IPS-15b (cell line): ENCODE data around the gene LRRK1.
"Not testable (repeated sequence)": the region's sequence is repeated elsewhere in the genome, so short reads cannot be mapped to it uniquely, and the experiment has no call there.

Experiments used
- H3K27me3 ChIP-seq: one replicate; pipeline ENCODE4 v1.6.1; 2013; ENCODE audit warnings: low read length; ENCODE audit not compliant: control insufficient read depth, insufficient read depth
- H3K36me3 ChIP-seq: one replicate; pipeline ENCODE4 v1.6.1; 2013; ENCODE audit warnings: low read length; ENCODE audit not compliant: control insufficient read depth, insufficient read depth
- H3K4me1 ChIP-seq: one replicate; pipeline ENCODE4 v1.6.1; 2013; ENCODE audit warnings: mild to moderate bottlenecking, low read length; ENCODE audit not compliant: control insufficient read depth, insufficient read depth
- H3K4me3 ChIP-seq: one replicate; pipeline ENCODE4 v1.5.1; 2013; ENCODE audit warnings: low read depth, low read length
- H3K9ac ChIP-seq: one replicate; pipeline ENCODE4 v1.6.1; 2013; ENCODE audit warnings: low read depth, mild to moderate bottlenecking, low read length
- H3K9me3 ChIP-seq: one replicate; pipeline ENCODE4 v1.6.1; 2013; ENCODE audit warnings: mild to moderate bottlenecking, low read length; ENCODE audit not compliant: control insufficient read depth, insufficient read depth

The LRRK1 gene

DNA sequence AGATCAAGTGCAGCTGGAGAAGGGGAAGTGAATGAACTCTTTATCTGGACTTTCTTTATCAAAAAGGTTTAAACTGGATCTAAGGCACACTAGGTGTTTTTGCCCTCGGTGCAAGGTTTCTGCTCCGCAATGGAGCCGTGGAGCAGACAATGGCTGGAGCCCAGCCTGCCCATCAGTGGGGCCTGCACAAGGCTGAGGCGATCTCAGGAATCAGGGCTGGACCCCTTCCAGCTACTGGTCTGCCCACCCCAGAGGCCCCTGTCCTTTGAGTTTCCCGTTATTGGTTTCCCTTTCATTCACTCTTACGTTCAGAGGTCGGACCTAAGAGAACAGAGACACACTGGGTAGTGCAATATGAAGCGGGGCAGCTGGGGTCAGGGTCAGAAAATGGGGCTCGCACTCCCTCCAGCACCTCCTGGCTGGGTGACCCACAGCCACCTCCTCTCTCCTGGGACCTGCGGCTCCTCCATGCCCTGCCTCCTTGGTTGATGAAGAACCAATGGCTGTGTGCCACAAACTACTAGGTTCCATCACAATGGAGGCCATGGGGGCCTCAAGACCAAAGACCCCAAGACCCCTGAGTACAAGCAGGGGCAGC, 168.1 kb downstream of the LRRK1 start:
- H3K4me1 ChIP-seq, result peaks cover 2% of the 10 kb centered on the region
- H3K9ac ChIP-seq, result no peak overlapping the region
- H3K27me3 ChIP-seq, result no peaks in the 10 kb centered on the region
- no peaks in the 10 kb centered on the region for H3K9me3 ChIP-seq
- H3K36me3 ChIP-seq, result no peaks in the 10 kb centered on the region
- H3K4me3 ChIP-seq, result no peak overlapping the region

DNA sequence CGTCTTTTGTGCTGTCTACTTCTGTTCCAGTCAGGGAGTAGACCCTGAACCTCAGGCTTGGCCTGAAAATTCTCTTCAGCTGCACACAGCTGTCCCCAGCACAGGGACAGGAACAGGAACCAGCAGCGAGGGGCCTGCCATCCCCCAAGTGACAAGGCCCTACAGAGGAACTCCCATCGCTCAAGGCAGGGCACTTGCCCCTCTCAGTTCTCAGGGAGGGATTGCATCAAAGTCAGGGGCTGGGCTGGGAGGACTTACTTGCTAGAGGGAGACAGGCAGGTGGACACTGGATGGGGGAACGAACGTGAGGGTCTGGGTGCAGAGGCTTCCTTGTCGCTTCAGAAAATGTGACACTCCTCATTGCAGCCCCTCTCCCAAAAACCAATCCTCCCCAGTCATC, 169.1 kb downstream of the LRRK1 start:
- Histone ChIP-seq H3K9ac (no peak overlapping the region), H3K36me3 (no peaks in the 10 kb centered on the region), H3K4me1 (peaks cover 2% of the 10 kb centered on the region), H3K9me3 (no peaks in the 10 kb centered on the region), H3K27me3 (no peaks in the 10 kb centered on the region), H3K4me3 (no peak overlapping the region)

DNA sequence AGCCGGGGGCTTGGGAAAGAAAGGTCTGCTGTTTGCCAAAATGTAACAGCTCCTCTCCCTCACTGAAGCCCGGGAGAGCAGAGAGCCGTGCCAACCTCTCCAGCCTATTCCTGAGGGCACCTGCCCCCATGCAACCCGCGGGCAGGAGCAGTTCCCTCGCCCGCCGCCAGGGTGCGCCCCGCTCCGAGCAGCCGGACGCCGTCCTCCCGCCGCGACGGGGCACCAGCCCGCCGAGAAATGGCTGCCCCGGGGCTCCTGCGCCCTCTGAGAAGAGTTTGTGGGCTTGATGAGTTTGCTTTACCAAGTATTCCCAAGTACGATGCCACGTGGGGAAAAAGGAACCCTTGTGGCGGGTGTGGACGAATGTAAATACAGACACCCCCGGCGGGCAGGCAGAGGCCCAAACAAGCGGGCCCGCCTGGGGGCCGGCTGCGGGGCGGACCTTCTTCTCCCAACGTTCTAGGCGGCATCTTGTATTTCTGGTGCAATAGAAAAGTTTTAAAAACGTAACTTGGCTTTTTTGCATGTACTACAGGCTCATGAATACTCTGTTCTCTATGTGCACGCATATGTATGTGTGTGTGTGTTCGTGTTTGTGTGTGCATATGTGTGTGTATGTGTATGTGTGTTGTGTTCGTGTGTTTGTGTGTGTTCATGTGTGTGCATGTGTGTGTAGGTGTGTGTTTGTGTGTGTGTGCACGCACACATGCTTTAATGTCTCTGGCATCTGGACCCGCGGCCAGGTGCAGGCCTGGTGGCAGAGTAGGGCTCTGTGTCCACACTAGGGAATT, 169.8 kb downstream of the LRRK1 start:
- no peaks in the 10 kb centered on the region for H3K36me3 ChIP-seq
- H3K9me3 ChIP-seq, result no peaks in the 10 kb centered on the region
- peaks cover 2% of the 10 kb centered on the region for H3K4me1 ChIP-seq
- no peak overlapping the region for H3K4me3 ChIP-seq
- no peak overlapping the region for H3K9ac ChIP-seq
- H3K27me3 ChIP-seq, result no peaks in the 10 kb centered on the region

DNA sequence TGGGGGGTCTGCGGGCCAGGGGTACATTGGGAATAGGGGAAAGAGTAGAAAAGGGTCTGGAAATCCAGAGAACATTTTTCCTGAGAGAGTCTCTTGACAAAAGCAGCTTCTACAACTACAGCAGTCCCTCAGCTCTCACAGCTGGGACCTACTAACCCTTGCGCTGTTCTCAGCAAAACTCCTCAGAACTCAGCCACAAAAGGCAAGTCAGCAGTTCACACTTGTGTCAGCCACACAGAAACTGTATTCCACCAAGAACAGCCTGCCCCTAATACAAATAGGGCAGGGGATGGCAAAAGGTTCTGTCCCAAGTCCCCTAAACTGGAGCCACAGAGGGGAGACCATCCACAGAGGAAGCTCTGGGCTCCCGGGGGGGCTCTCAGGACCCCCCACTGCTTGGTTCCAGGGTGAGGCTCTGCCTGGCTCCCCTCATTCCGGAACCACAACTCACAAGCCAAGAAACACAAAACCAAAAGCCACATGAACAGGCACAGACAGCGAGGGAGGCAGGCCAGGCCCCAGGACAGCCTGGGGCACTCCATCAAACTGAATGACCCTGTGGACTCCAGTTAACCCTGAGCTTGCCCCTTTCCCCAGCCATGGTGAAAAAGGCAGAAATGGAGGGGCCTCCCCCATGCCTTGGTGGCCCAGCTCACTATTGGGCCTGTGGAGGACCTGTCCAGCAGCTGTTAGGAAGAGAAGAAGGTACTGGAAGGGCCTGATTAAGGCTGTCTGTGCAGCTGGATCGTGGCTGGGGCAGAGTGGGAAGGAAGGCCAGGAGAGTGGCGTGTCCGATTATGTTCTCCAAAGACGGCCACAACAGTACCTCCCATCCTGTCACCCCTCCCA, 170.6 kb downstream of the LRRK1 start:
- Histone ChIP-seq H3K9ac (no peak overlapping the region), H3K36me3 (no peaks in the 10 kb centered on the region), H3K4me1 (peaks cover 2% of the 10 kb centered on the region), H3K27me3 (no peaks in the 10 kb centered on the region), H3K4me3 (no peak overlapping the region), H3K9me3 (no peaks in the 10 kb centered on the region)

DNA sequence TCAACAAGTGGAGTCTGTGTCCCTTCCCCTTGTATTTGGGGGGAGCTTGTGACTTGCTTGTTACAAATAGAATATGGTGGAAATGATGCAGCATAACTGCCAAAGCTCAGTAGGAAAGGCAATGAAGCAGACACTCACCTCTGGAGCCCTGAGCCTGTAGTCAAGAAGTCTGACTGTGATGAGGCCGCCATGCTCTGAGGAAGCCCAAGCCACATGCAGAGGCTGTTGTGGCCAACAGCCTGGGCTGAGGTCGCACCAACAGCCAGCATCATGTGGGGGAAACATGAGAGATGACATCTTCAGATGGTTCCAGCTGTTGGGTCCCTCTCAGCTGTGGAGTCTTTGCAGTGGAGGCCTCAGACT, 171.3 kb downstream of the LRRK1 start:
- Histone ChIP-seq H3K9me3 (no peaks in the 10 kb centered on the region), H3K27me3 (no peaks in the 10 kb centered on the region), H3K4me3 (no peak overlapping the region), H3K36me3 (no peaks in the 10 kb centered on the region), H3K9ac (no peak overlapping the region), H3K4me1 (peaks cover 2% of the 10 kb centered on the region)

DNA sequence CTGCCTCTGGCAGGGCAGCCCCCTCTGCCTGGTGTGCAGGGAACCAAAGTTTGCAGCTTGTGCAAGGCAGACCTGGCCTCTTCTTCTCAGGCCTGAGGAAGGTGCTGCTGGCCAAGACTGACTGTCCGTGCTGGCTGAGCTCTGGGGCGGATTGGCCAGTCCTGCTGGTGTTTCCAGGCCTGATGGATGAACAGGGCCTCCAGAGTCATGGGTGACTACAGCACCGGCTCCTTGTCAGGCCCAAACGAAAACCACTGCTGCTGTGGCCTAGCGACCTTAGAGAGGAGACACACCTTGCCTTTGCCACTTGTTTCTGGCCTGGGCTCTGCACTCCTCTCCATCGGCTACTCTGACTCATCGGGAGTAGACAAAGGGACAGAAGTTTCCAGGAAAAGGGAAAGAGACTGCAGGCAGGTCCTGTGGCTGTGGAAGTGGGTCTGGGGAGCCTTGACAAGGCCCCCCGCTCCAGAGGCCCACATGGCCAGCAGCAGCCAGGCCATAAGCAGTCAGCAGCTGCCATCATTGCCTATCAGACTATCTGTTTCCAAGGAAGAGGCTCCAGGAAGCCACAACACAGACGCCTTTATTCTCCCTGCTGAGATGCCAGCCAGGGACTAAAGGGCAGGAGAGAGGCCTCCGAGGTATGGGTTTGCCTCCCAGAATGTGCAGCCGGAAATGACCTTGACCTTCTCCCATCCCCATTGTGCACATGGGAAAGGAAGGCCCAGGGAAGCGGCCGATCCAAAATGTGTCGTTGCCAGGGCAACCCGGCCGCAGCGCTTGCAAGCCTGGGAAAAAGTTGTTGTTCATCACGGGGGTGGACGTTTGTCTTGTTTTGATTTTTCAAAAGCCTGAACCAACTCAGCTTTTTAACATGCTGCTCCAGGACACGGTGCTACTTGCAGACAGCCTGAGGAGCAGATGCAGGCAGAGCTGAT, 172.2 kb downstream of the LRRK1 start:
- Histone ChIP-seq H3K9me3 (no peaks in the 10 kb centered on the region), H3K27me3 (no peaks in the 10 kb centered on the region), H3K4me1 (peaks cover 2% of the 10 kb centered on the region), H3K36me3 (no peaks in the 10 kb centered on the region), H3K9ac (no peak overlapping the region), H3K4me3 (no peak overlapping the region)

DNA sequence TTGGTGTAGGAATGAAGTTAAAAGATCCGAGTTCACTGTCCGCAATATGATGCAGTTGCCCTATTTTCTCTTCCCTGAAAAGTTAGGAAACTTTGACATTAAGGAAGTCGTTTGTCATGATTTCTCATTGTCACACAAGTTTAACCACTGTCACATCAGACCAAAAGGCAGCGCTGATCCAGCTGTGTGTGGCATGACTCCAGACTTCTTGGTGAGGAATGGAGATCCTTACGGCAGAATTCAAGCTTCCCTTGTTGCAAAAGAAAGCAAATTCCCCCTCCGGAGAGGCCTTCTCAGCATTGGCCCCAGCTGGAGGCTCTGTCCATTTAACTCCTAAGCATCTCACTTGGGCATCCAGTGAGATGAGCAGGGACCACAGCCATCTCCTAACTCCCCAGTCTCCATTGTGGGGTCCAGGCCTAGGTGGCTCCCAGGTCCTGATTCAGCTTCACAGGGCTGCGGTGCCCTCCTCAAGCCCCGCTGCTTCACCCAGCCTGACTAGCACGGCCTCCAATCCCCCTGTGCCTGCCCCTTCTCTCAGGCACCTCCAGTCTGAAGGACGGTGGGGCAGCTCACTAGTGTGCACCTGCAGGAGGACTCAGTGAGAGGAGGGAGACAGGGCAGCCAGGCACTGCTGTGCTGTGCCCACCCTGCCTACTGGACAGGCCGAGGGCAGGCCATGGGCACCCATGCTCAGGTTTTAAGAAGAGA, 173.2 kb downstream of the LRRK1 start:
- Histone ChIP-seq H3K27me3 (no peaks in the 10 kb centered on the region), H3K9me3 (no peaks in the 10 kb centered on the region), H3K4me3 (no peak overlapping the region), H3K4me1 (peaks cover 2% of the 10 kb centered on the region), H3K9ac (no peak overlapping the region), H3K36me3 (no peaks in the 10 kb centered on the region)

DNA sequence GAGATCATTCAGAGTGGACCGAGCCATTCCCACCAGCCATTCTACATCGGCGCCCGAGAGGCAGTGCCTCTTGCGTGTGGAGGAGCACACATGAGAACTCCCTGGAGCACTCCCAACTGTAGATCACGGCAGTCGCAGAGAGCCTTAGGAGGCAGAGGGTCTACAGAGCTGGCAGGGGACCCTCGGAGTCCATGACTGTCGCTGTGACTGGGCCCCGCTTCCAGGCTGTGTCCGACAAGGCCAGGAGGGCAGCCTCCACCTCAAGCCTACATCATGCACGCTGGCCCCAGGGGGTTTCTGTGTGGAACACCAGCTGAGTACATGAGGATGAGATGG, 173.7 kb downstream of the LRRK1 start:
- Histone ChIP-seq H3K27me3 (no peaks in the 10 kb centered on the region), H3K36me3 (no peaks in the 10 kb centered on the region), H3K9me3 (no peaks in the 10 kb centered on the region), H3K4me1 (peaks cover 2% of the 10 kb centered on the region), H3K4me3 (no peak overlapping the region), H3K9ac (no peak overlapping the region)

DNA sequence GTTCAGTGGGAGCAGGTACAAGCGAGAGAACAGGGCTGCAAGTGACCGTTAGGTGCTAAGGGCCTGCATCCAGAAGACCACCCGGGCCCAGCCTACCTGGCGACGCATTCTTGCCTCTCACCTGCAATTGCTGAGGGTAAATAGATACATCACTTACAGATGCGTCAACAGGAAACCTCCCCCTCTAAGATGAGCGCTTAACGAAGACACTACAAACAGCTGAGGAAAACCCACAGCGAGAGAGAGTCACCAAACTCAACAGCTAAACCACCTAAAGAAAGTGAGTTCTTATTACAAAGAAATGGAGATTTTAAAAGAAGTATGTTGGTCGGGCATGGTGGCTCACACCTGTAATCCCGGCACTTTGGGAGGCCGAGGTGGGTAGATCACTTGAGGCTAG, 174.8 kb downstream of the LRRK1 start:
- H3K36me3 ChIP-seq, result no peaks in the 10 kb centered on the region
- H3K27me3 ChIP-seq, result no peaks in the 10 kb centered on the region
- no peak overlapping the region for H3K4me3 ChIP-seq
- H3K9ac ChIP-seq, result no peak overlapping the region
- H3K4me1 ChIP-seq, result no peaks in the 10 kb centered on the region
- H3K9me3 ChIP-seq, result no peaks in the 10 kb centered on the region

DNA sequence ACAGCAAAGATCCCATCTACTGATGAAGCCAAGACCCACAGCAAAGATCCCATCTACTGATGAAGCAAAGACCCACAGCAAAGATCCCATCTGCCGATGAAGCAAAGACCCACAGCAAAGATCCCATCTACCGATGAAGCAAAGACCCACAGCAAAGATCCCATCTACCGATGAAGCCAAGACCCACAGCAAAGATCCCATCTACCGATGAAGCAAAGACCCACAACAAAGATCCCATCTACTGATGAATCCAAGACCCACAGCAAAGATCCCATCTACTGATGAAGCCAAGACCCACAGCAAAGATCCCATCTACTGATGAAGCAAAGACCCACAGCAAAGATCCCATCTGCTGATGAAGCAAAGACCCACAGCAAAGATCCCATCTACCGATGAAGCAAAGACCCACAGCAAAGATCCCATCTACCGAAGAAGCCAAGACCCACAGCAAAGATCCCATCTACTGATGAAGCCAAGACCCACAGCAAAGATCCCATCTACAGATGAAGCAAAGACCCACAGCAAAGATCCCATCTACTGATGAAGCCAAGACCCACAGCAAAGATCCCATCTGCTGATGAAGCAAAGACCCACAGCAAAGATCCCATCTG, 176.7 kb downstream of the LRRK1 start:
- not testable (repeated sequence) for H3K4me1 ChIP-seq, H3K9me3 ChIP-seq, H3K9ac ChIP-seq, H3K36me3 ChIP-seq, H3K27me3 ChIP-seq, H3K4me3 ChIP-seq
